Effector memory CD8-positive, alpha-beta T cell (primary cell): ENCODE results near the gene EXOC5.
"Not testable (repeated sequence)": the region's sequence is repeated elsewhere in the genome, so short reads cannot be mapped to it uniquely, and the experiment has no call there.

Experiments
- ATAC-seq: fragments of 150-1000 bp; cut with Tn5 transposase; replicated peaks from 2 replicates; pipeline ENCODE4 v1.10.0; 2021; ENCODE audit warnings: mild to moderate bottlenecking, moderate library complexity
- DNase-seq, 3 experiments: peaks; one replicate each; pipeline ENCODE4 v3.0.0; 2021
- H3K27ac Mint-ChIP-seq, 2 donors: one replicate each; pipeline ENCODE4 v1.8.0; 2022; ENCODE audit warnings: mild to moderate bottlenecking in 2 of 2, mixed read lengths in 2 of 2, moderate library complexity in 2 of 2
- H3K27me3 Mint-ChIP-seq, 2 donors: one replicate each; pipeline ENCODE4 v1.8.0; 2022; ENCODE audit warnings: mixed read lengths in 2 of 2
- H3K36me3 Mint-ChIP-seq: one replicate; pipeline ENCODE4 v1.8.0; 2022; ENCODE audit warnings: mild to moderate bottlenecking, moderate library complexity, mixed read lengths; ENCODE audit not compliant: insufficient read depth
- H3K4me1 Mint-ChIP-seq, 2 donors: one replicate each; pipeline ENCODE4 v1.8.0; 2022; ENCODE audit warnings: low read depth in 2 of 2, mixed read lengths in 2 of 2
- H3K4me3 Mint-ChIP-seq, 2 donors: one replicate each; pipeline ENCODE4 v1.8.0; 2022; ENCODE audit warnings: mild to moderate bottlenecking in 2 of 2, mixed read lengths in 2 of 2, moderate library complexity in 2 of 2
- H3K9me3 Mint-ChIP-seq, 2 donors: one replicate each; pipeline ENCODE4 v1.8.0; 2022; ENCODE audit warnings: mixed read lengths in 2 of 2

Gene EXOC5

DNA sequence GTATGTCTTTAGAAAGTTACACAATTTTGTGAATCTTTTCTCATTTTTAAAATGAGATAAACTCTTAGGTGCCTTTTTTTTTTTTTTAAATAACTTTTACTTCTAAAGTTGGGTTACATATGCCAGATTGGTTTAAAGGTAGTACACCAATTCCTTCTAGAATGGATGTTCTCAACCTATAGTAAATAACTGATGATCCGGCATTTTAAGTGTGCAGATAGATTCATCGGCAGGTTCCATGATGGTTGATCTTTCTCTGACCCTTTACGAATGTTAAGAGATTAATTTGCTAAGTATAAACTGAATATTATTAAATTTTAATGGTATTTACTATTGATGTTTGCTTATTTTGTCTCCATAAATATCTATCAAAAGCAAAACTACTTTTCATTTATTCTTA is 8.4 kb upstream of the EXOC5 start:
- peaks cover 8 to 15% of the 10 kb centered on the region in 2 donors for H3K4me1 Mint-ChIP-seq
- H3K36me3 Mint-ChIP-seq = peaks cover 33% of the 10 kb centered on the region
- no peak for DNase-seq
- ATAC-seq = no peak
- no peaks in the 10 kb centered on the region for H3K9me3 Mint-ChIP-seq
- H3K4me3 Mint-ChIP-seq = no peak overlapping the region
- H3K27ac Mint-ChIP-seq = no peak overlapping the region
- H3K27me3 Mint-ChIP-seq = no peaks in the 10 kb centered on the region

DNA sequence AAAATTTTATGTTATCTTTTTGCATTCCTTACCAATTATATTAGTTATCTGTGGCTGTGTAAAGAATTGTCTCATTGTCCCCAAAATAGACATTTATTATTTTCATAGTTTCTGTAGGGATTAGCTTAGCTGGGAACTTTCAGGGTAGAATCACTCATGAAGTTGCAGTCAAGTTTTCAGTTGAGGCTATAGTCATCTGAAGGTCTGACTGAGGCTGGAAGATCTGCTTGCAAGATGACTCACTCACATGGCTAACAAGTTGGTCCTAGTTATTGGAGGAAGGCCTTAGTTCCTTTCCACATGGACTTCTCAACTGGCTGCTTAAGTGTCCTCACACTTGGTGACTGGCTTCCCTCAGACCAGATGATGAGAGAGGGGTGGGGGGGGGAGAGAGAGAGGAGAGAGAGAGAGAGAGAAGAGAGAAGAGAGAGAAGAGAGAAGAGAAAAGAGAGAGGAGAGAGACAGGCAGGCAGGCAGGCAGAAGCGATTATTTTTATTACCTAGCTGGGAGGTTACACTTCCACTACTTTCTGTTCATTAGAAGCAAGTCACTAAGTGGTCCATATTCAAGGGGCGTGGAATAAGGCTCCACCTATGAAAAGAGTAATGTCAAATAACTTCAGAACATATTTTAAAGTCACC is 6.4 kb upstream of the EXOC5 start:
- Mint-ChIP-seq H3K4me3 (no peak overlapping the region), H3K36me3 (peaks cover 25% of the 10 kb centered on the region), H3K27me3 (no peaks in the 10 kb centered on the region), H3K27ac (no peak overlapping the region), H3K9me3 (no peaks in the 10 kb centered on the region), H3K4me1 (peaks cover 26 to 30% of the 10 kb centered on the region in 2 donors)
- no peak for DNase-seq
- no peak for ATAC-seq

DNA sequence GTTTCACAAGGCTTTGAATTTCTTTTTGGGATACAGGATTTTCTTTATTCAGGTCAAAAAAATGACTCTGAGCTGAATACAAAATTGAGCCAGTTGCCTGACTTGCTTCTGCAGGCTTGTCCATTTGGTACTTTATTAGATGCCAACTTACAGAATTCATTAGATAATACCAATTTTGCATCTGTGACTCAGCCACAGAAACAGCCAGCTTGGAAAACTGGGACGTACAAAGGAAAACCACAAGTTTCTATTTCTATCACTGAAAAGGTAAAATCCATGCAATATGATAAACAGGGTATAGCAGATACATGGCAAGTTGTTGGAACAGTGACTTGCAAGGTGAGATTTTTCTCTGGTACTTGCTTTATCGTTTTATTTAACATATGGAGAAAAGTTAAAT is 5.8 kb upstream of the EXOC5 start:
- DNase-seq (no peak), ATAC-seq (no peak)
- Mint-ChIP-seq H3K4me1 (peaks cover 32% of the 10 kb centered on the region in 2 donors), H3K27ac (no peak overlapping the region), H3K9me3 (no peaks in the 10 kb centered on the region), H3K36me3 (peaks cover 28% of the 10 kb centered on the region), H3K4me3 (no peak overlapping the region), H3K27me3 (no peaks in the 10 kb centered on the region)

DNA sequence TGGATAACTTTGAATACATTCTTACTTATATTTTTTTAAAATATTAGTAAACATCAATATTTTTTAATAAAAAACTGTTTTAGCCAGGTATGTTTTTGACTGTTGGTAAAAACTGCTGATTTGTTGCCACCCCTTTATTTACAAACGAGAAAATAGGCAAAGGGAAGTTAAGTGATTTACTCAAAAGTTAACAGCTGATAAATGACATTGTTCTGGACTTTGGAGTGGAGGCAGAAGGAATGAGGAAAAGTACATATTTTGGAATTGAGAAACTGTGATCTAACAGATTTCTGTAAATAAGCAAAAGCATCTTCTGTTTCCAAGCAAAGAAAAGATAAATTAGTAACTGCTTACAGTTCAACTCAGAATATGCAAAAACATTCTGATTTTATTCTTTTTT is 4.5 kb upstream of the EXOC5 start:
- ATAC-seq (no peak), DNase-seq (no peak)
- Mint-ChIP-seq H3K4me3 (no peak overlapping the region), H3K4me1 (peaks cover 29 to 33% of the 10 kb centered on the region in 2 donors), H3K27ac (no peak overlapping the region), H3K27me3 (no peaks in the 10 kb centered on the region), H3K9me3 (no peaks in the 10 kb centered on the region), H3K36me3 (peaks cover 40% of the 10 kb centered on the region)

GRCh38 chr14:57266065-57266464 is 2.6 kb downstream of the EXOC5 start:
- Mint-ChIP-seq H3K4me1 (peaks cover 33 to 52% of the 10 kb centered on the region in 2 donors), H3K4me3 (no peak overlapping the region), H3K36me3 (peaks cover 24% of the 10 kb centered on the region), H3K9me3 (no peaks in the 10 kb centered on the region), H3K27ac (no peak overlapping the region), H3K27me3 (no peaks in the 10 kb centered on the region)
- DNase-seq (no peak), ATAC-seq (no peak)

DNA sequence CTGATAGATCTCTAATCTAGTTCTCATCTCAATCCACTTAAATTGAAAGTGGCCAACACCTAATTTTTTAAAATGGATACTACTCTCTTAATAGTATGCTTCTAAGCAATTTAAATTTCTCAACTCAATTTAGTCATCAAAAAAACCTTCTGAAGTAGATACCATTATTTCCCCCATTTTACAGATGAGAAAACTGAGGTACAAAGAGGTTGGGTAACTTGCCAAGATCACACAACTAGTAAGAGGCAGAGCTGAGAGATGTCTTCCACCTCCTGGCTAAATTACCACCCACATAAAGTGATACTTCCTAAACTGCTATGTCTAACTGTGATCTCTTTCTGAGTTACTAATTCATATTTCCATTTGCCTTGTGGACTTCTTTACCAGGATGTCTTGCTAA is 6.6 kb downstream of the EXOC5 start:
- Mint-ChIP-seq H3K27ac (no peak overlapping the region), H3K36me3 (no peaks in the 10 kb centered on the region), H3K4me3 (no peak overlapping the region), H3K27me3 (no peaks in the 10 kb centered on the region), H3K4me1 (peaks cover 24 to 38% of the 10 kb centered on the region in 2 donors), H3K9me3 (no peaks in the 10 kb centered on the region)
- ATAC-seq (no peak), DNase-seq (no peak)

- DNase-seq (no peak), ATAC-seq (no peak)
- no peaks in the 10 kb centered on the region for H3K36me3 Mint-ChIP-seq
- no peaks in the 10 kb centered on the region for H3K27me3 Mint-ChIP-seq
- H3K27ac Mint-ChIP-seq = no peak overlapping the region
- no peak overlapping the region for H3K4me3 Mint-ChIP-seq
- peaks cover 24 to 38% of the 10 kb centered on the region in 2 donors for H3K4me1 Mint-ChIP-seq
- no peaks in the 10 kb centered on the region for H3K9me3 Mint-ChIP-seq
Observed at GRCh38 chr14:57261604-57262003, 7.1 kb downstream of the EXOC5 start.

DNA sequence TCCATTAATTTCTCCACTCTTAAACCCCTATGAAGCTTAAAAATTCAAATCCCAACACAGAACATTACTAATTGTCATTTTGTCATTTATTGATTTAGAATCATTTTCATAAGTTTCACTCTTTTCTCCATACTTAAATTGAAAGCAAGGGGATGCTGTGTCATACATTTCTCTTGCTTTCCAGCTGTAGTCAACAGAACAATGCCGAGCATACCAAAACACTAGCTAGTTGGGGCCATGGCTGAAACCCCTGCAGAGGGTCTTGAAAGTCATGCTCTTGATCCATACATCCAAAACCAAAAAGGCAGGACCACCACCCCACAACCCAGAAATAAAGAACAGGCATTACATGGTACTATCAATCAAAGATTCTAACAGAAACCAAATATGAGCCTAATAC is 9.0 kb downstream of the EXOC5 start:
- H3K4me3 Mint-ChIP-seq = no peak overlapping the region
- DNase-seq (no peak), ATAC-seq (no peak)
- H3K36me3 Mint-ChIP-seq = no peaks in the 10 kb centered on the region
- H3K27me3 Mint-ChIP-seq = no peaks in the 10 kb centered on the region
- no peak overlapping the region for H3K27ac Mint-ChIP-seq
- no peaks in the 10 kb centered on the region for H3K9me3 Mint-ChIP-seq
- H3K4me1 Mint-ChIP-seq = peaks cover 17 to 42% of the 10 kb centered on the region in 2 donors

DNA sequence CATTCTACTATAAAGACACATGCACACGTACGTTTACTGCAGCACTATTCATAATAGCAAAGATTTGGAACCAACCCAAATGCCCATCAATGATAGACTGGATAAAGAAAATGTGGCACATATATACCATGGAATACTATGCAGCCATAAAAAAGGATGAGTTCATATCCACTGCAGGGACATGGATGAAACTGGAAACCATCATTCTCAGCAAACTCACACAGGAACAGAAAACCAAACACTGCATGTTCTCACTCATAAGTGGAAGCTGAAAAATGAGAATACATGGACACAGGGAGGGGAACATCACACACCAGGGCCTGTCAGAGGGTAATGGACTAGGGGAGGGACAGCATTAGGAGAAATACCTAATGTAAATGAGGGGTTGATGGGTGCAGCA is 10.5 kb downstream of the EXOC5 start:
- not testable (repeated sequence) for ATAC-seq, H3K9me3 Mint-ChIP-seq, H3K4me3 Mint-ChIP-seq, H3K27me3 Mint-ChIP-seq, DNase-seq, H3K27ac Mint-ChIP-seq, H3K36me3 Mint-ChIP-seq
- peaks cover 16 to 47% of the 10 kb centered on the region in 2 donors for H3K4me1 Mint-ChIP-seq

DNA sequence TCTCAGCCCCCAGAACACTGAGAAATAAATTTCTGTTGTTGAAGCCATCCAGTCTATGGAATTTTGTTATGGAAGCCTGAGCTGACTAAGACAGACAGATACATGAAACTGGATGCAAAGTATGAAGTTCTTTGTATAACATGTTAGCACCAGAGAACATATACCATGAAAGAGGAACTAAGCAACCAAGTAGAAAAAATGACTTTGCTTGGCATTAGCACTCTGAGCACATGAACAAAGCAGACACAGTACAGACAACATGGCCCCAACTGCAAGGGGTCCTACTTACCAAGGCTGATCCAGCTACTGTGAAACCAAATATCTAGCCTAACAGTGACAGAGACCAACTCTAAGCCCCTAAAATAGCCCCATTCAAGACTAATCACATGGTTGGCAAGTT is 13.8 kb downstream of the EXOC5 start:
- Mint-ChIP-seq H3K4me1 (peaks cover 19 to 67% of the 10 kb centered on the region in 2 donors), H3K4me3 (no peak overlapping the region), H3K27ac (peak overlapping the region in 1 of 2 donors; percentile 41), H3K9me3 (no peaks in the 10 kb centered on the region), H3K27me3 (no peaks in the 10 kb centered on the region), H3K36me3 (no peaks in the 10 kb centered on the region)
- DNase-seq = no peak
- no peak for ATAC-seq

GRCh38 chr14:57246933-57247657 is 21.6 kb downstream of the EXOC5 start:
- Mint-ChIP-seq H3K9me3 (no peaks in the 10 kb centered on the region), H3K27ac (no peak overlapping the region), H3K27me3 (no peaks in the 10 kb centered on the region), H3K4me1 (peaks cover 5 to 20% of the 10 kb centered on the region in 2 donors), H3K36me3 (peaks cover 10% of the 10 kb centered on the region), H3K4me3 (no peak overlapping the region)
- ATAC-seq = no peak
- no peak for DNase-seq

- no peaks in the 10 kb centered on the region for H3K9me3 Mint-ChIP-seq
- peaks cover 0 to 10% of the 10 kb centered on the region in 2 donors for H3K4me1 Mint-ChIP-seq
- no peak overlapping the region for H3K27ac Mint-ChIP-seq
- no peak for ATAC-seq
- no peaks in the 10 kb centered on the region for H3K27me3 Mint-ChIP-seq
- no peak for DNase-seq
- H3K4me3 Mint-ChIP-seq = no peak overlapping the region
- peaks cover 11% of the 10 kb centered on the region for H3K36me3 Mint-ChIP-seq
Observed at GRCh38 chr14:57245941-57246340, 22.8 kb downstream of the EXOC5 start.

DNA sequence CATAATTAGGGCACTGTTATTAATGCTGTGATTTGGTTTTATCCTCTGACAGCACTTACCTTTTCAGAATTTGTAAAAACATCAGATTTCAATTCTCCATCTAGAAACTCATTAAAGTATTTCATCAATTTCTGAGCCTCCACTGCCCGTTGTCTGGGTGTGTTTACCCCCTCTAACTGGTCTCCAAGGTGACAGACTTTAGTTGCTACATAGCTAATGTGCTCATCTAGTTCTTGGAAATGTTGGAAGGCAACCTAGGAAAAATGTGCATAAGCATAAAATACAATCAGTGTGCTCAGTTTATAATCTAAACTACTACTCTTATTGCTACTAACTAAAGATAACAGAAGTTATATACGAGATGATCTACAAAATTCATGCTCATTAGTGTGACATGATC is 24.6 kb downstream of the EXOC5 start:
- H3K4me1 Mint-ChIP-seq = no peaks in the 10 kb centered on the region
- H3K27ac Mint-ChIP-seq = no peak overlapping the region
- no peak for ATAC-seq
- DNase-seq = no peak
- no peaks in the 10 kb centered on the region for H3K9me3 Mint-ChIP-seq
- no peaks in the 10 kb centered on the region for H3K27me3 Mint-ChIP-seq
- peaks cover 19% of the 10 kb centered on the region for H3K36me3 Mint-ChIP-seq
- H3K4me3 Mint-ChIP-seq = no peak overlapping the region

- ATAC-seq = no peak
- no peak for DNase-seq
- no peaks in the 10 kb centered on the region for H3K9me3 Mint-ChIP-seq
- H3K27me3 Mint-ChIP-seq = no peaks in the 10 kb centered on the region
- no peaks in the 10 kb centered on the region for H3K4me1 Mint-ChIP-seq
- H3K4me3 Mint-ChIP-seq = no peak overlapping the region
- peaks cover 22% of the 10 kb centered on the region for H3K36me3 Mint-ChIP-seq
- no peak overlapping the region for H3K27ac Mint-ChIP-seq
Observed at GRCh38 chr14:57243320-57243719, 25.4 kb downstream of the EXOC5 start.
